HFF-Myc (cell line): ENCODE measurements around the gene KRT80.

Source experiments
- DNase-seq: peaks from one replicate; pipeline ENCODE4 v3.0.0-alpha.2; 2011; ENCODE audit warnings: low read depth; ENCODE audit errors: extremely low read depth
- H3K4me3 ChIP-seq: replicated peaks from 2 replicates; pipeline ENCODE4 v1.5.1; 2011; ENCODE audit warnings: low read depth, mild to moderate bottlenecking, control low read depth, low read length
- TF ChIP-seq, protein P1 (sequence below): IDR thresholded peaks from 2 replicates; pipeline ENCODE4 v1.5.1; 2012; ENCODE audit warnings: mild to moderate bottlenecking, low read depth, low read length, control low read depth; ENCODE audit errors: missing control alignments

KRT80 gene

DNA sequence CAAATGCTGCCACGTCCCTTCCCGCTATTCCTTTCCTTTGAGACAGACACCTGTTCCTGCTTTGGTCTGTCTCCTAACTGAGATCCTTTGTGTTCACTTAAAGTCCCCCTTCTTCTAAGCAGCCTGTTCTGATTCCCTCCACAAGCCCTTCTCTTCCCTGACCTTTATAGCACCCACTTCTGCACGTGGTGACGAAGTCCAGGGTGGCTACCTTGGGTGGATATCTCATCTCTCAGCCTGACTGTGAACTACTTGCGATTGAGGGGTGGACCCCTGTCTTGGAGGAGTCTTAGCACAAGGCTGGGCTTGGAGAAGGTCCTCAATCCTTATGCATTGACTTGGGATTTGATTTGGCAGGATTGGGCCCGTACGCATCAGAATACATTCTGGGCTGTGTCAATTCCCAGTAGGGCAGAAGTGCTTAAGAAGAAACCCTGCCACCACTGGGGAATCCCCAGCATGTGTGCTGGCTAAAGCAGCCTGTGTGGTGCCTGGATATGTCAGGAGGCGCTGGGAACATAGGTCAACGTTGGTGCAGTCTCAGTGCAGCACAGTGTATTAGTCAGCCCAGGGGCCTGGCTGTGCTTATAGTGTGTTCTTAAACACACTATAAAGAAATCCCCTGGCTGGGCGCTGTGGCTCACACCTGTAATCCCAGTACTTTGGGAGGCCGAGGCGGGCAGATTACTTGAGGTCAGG lies 23.6 kb downstream of the KRT80 start:
- no peak for DNase-seq
- TF ChIP-seq, protein P1, sequence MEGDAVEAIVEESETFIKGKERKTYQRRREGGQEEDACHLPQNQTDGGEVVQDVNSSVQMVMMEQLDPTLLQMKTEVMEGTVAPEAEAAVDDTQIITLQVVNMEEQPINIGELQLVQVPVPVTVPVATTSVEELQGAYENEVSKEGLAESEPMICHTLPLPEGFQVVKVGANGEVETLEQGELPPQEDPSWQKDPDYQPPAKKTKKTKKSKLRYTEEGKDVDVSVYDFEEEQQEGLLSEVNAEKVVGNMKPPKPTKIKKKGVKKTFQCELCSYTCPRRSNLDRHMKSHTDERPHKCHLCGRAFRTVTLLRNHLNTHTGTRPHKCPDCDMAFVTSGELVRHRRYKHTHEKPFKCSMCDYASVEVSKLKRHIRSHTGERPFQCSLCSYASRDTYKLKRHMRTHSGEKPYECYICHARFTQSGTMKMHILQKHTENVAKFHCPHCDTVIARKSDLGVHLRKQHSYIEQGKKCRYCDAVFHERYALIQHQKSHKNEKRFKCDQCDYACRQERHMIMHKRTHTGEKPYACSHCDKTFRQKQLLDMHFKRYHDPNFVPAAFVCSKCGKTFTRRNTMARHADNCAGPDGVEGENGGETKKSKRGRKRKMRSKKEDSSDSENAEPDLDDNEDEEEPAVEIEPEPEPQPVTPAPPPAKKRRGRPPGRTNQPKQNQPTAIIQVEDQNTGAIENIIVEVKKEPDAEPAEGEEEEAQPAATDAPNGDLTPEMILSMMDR: no peak
- no peak overlapping the region for H3K4me3 ChIP-seq

GRCh38 chr12:52167526-52167925 lies 24.3 kb downstream of the KRT80 start:
- DNase-seq: no peak
- no peak overlapping the region for H3K4me3 ChIP-seq
- TF ChIP-seq, protein P1: no peak

DNA sequence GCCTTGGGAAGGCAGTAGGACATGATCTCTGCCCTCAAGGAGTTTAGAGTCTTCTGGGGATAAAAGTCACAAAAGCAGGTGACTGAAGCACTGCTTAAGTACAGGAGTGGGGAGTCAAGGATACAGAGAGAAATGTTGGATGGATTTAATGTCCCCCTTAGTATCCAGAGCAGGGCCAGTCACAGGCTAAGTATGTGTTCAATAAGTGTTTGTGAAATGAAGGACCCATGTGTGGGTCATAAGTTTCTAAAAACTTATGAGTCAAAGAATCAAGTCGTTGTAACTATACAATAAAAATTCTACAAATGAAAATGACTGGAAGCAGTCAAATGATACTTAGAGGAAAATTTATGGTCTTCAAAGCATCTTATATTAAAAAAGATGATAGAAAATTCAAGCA lies 25.1 kb downstream of the KRT80 start:
- DNase-seq: no peak
- H3K4me3 ChIP-seq: no peak overlapping the region
- TF ChIP-seq, protein P1: no peak

GRCh38 chr12:52165096-52165855 lies 26.5 kb downstream of the KRT80 start:
- no peak overlapping the region for H3K4me3 ChIP-seq
- TF ChIP-seq, protein P1: no peak
- no peak for DNase-seq

DNA sequence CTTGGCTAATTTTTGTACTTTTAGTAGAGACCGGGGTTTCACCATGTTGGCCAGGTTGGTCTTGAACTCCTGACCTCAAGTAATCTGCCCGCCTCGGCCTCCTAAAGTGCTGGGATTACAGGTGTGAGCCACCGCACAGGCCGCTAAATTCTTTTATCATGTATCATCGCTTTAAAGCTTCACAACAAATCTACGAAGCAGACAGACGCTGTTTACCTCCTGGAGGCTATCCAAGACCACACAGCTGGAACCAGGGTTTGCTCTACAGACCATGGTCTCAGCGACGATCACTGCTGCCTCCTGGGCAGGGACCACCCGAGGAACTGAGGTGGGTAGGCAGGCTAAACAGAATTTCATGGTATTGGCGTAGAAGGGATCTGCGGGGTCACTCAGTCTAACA lies 27.2 kb downstream of the KRT80 start:
- DNase-seq: no peak
- H3K4me3 ChIP-seq: no peak overlapping the region
- TF ChIP-seq, protein P1: no peak

DNA sequence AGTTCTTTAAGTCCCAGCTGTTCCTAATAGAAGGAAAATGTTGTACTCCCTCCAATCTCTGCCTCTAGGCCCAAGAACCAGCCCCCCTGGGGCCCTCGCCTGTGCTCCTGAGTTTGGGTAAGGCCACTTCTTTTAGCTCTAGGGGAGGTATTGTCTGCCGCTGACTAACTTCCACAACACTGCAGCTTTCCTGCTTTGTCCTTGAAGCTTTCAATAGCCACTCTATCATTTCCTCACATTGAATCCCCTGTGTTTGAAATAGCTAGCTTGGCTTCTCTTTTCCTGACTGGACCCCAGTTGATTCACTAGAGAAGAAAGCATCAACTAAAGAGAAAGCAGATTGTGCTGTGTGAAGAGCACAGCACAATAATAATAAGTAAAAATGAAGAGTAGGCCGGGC lies 28.8 kb downstream of the KRT80 start:
- no peak overlapping the region for H3K4me3 ChIP-seq
- DNase-seq: no peak
- TF ChIP-seq, protein P1: no peak
